ENCODE results near the gene NTSR1.

Gene NTSR1

DNA sequence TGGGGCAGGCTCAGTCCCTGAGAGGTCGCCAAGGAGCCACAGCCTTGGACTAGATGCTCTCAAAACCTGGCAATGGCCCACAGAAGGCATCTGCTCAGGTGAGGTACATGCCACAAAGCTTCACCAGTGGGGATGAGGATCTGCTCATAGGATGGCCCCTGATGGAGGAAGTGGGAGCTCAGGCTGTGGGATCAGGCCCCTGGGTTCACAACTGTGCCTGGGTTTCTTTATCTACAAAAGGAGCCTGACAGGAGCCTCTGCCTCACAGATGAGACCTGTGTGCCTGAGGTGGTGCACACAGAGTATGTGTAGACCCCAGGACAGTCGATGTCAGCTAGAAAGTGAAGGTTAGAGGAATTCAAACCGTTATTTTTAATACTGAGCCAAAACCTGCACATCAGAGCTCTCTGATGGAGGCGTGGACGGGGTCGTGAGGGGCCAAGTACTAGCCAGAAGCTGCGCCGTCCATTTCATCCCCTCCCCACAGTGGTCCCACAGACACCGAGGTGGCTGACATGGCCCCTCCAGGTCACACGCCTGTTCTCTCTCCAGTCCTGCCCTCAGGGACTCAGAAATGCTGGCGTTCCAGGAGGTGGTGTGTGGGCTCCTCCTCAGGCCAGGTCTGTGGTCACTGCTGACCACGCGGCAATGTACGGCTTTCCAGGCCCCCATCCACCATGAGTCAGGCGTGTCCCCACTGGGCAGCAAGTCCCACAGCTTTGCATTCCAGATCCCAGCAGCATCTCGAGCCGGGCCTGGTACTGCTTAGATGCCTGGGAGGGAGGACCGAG, 33.3 kb downstream of the NTSR1 start:
- DNase-seq: no peak

GRCh38 chr20:62742550-62742949, 33.9 kb downstream of the NTSR1 start:
- DNase-seq: no peak

GRCh38 chr20:62742979-62743776, 34.5 kb downstream of the NTSR1 start:
- no peak for DNase-seq

GRCh38 chr20:62743777-62744317, 35.2 kb downstream of the NTSR1 start:
- DNase-seq: no peak

DNA sequence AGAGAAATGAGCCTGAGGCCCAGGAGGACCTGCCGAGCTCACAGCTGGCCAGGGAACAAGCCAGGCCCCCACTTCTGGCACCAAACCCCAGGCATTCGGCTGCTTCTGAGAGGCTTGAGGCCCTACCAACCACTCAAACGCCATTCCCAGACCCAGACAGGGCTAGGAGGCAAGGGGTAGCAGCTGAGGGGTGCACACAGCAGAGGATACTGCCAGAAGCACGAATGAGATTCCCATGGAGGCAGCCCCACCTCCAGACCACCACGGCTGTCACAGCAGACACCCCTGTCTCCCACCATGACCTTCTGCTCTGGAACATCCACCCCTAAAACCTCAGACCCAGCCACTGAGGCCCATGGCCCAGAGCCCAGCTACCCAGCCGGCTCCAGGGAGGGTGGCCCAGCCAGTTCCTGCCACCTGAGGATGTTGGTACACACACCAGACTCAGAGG, 36.1 kb downstream of the NTSR1 start:
- no peak for DNase-seq

- DNase-seq: no peak
These were observed 36.8 kb downstream of the NTSR1 start for GRCh38 chr20:62745279-62745951.

DNA sequence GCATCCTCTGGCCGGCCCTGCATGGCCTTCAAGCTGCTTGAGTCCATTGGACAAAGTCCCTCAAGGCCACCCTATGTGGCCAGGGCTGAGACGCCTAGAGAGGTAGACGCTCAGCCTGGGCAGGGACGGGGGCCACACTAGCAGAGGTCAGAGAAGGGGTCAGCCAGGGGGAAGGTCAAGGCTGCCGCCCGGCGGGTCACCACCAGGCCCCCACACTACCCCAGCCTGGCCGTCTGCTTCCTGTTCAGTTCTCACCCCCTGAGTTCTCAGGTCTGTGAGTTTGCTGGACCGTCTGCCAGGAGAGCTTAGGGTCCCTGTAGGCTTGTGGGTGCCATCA, 37.3 kb downstream of the NTSR1 start:
- no peak for DNase-seq

DNA sequence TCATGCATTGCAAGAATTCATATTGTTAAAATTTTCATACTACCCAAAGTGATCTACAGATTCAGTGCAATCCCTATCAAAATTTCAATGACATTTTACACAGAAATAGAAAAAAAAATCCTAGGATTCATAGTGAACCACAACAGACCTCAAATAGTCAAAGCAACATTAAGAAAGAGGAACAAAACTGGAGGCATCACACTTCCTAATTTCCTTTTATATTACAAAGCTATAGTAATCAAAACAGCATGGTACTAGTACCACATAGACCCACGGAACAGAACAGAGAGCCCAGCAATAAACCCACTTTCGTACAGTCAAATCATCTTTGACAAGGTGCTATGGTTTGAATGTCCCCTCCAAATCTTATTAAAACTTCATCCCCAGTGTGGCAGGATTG, 39.7 kb downstream of the NTSR1 start:
- DNase-seq: no peak

DNA sequence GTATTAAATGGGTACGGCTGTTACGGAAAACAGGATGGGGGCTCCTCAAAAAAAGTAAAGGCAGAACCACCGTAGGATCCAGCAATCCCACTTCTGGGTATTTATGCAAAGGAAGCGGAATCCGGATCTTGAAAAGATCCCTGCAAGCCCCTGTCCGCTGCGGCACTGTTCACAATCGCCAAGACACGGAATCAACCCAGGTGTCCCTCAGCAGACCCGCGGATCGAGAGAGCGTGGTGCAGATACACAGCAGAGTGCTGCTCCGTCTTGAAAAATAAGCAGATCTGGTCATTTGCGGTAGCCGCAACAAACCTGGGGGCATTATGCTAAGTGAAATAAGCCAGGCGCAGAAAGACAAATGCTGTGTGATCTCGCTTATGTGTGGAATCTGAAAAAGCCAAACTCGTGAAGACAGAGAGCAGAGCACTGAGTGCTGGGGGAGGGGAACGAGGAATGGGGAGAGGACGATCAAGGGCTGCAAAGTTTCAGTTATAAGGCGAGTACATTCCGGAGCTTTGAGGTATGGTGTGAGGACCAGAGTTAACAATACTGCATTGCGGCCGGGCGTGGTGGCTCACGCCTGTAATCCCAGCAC, 41.3 kb downstream of the NTSR1 start:
- DNase-seq: no peak

DNA sequence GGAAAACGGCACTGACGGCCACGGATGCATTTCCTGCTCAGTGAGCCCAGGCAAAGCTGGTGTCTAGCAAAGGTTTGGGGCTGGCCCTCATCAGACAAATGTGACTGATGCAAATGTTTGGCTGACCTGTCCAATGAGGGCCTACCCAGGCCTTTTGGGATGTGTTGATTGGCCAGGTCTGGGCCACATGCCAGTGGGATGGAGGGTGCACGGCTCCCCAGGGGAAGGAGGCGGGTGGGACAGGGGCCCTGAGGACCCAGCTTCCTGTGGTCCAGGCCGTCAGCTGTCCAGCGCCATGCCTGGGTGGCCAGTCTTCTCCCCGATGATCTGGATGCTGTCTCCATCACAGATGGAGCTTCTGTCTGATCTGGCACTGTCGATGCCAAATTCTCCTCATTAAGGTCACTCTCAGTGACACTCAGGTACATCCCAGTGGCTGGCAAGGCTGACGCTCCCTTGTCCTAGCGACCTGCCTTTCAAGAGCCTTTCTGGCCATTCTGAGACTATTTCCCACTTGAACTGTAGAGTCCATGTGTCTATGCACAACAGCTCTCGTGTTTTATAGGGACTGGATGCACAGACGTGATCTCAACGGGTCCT, 43.0 kb downstream of the NTSR1 start:
- no peak for DNase-seq

DNA sequence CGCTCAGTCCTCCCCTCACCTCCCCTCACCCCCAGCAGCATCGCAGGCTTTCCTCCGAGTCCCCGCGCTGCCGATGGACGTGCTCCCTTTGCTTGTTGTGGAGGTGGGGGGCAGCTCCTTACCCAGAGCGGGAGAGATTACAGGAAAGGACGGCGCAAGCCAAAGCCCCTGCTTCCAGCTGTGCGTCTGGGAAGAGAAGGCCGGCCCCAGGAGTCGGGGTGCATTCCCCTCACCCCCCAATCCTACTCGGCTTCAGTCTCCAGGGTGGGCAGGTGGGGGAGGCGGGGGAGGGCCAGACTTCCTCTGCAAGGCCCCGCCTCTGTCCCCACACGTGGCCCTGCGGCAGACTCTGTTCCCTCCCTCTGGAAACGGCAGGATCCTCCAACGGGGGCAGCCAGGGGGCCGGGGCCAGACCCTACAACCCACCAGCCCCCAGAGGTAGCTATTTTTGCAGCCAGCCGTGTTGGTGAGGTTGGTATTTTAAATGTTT, 43.6 kb downstream of the NTSR1 start:
- no peak for DNase-seq

DNA sequence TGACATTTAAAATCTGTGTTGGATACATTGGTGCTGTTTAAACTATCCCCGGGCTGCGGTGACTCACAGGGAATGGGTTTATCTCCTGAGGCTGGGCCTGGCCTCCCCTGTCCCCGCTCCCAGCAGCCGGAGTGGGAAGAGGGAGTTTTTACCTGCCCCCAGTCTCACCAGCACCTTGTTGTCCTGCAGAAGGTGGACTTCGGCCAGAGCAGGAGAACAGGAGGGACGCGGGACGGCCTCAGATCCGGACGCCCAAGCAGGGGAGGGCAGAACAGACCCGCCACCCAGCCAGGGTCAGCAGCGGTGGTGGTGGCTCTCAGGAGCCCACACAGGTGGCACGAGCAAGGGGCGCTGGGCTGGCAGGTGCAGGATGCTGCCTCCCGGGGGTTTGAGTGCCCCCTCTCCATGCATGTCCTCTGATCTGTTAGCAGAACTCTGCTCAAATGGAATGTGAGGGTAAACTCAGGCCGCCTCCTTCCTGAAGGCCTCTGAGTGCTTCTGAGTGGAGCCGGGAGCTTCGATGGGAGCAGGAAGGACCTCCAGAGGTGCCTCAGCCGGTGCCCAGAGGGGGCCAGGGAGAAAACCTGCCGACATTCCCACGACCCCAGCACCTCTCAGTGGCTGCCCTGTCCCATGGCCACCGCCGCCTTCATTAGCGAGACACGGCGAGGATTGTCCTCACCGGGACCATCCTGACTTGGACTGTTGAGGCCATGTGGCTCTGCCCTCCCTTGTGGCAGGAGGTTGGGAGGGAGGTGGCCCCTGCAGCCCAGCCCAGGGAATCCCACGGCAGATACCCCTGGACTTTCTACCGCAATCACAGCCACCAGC, 44.2 kb downstream of the NTSR1 start:
- no peak for DNase-seq

GRCh38 chr20:62753626-62754025, 45.0 kb downstream of the NTSR1 start:
- no peak for DNase-seq

GRCh38 chr20:62754122-62754990, 45.7 kb downstream of the NTSR1 start:
- DNase-seq: no peak

DNA sequence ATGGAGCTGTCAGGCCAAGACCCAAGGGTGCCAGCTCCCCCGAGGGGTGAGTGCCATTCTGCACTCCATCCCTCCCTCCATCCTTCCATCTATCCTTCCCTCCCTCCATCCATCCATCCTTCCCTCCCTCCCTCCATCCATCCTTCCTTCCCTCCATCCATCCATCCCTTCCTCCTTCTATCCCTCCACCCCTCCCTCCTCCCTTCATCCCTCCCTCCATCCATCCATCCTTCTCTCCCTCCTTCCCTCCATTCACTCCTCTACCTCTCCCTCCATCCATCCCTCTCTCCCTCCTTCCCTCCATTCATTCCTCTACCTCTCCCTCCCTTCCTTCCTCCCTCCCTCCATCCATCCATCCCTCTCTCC, 46.3 kb downstream of the NTSR1 start:
- DNase-seq: no peak

DNA sequence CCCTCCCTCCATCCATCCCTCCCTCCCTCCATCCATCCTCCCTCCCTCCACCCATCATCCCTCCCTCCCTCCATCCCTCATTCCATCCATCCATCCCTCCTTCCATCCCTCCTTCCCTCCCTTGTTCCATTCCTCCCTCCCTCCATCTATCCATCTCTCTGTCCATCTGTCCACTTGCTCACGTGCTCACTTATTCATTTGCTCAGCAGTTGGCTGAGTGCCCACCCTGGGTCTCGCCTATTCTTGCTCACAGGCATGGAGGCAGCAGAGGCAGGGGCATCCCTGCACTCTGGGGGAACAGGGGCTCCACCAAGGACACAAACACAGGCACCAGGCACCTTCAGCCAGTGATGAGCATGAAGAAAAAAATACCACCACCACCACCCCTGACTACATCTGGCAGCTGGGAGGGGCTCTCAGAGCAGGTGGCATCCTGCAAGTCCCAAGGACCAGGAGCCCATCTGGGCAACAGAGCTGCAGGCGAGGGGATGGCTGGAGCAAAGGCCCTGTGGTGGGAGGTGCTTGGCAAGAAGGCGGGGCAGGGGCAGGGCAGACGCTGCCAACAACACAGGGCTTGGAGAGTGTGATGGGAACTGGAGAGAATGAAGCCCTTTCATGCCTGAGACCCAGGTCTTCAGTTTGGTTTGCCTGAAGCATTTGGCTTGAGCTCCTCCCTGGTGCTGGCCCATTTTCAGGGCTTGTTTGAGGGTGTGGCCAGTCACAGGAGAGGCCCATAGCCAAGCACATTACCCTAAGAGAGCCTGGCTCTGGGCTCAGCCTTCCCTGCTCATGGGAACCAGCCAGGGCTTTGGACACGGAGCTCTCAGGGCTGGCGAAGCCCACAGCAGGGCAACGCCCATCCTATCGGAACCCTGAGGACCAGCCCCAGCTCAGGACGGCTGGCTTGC, 47.4 kb downstream of the NTSR1 start:
- DNase-seq: no peak

DNA sequence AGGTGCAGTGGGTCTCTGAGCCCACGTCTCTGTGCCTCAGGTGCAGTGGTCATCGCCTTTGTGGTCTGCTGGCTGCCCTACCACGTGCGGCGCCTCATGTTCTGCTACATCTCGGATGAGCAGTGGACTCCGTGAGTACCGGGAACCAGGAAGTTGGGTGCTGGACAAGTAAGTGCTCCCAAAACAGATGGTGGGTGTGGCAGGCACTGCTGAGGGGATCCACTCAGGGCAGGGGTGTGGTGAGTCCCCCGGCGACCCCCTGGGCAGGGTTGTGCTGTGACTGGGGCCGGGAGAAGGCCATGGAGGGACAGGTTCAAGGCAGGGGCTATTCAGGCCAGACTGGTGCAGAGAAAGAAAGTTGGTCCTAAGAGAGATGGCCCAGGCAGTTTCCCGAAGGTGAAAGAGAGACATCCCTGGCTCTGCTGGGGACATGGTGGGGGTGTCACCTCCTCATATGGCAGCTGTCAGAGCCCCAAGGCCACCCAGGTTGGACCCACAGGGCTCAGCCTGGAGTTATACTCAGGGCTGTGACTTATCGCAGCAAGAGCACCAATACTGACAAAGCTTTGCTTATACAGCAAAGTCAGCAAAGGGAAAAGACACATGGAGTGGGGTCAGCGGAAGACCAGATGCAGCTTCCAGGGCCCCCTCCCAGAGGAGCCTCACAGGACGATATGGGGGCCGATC, 49.7 kb downstream of the NTSR1 start:
- no peak for DNase-seq

- no peak for DNase-seq
These were observed 51.4 kb downstream of the NTSR1 start for GRCh38 chr20:62759981-62760431.

- DNase-seq: no peak
These were observed 51.8 kb downstream of the NTSR1 start for GRCh38 chr20:62760471-62760855.

All from activated naive CD4-positive, alpha-beta T cell treated with Interleukin-2 at 50 U/mL for 16 hours (primary cell).